UCSD-AML1 (cell line): ENCODE data around the gene ZNF385B.

Experiments
- DNase-seq: peaks from one replicate; lab custom pipeline; 2025; ENCODE audit not compliant: unreplicated experiment; lab: John Stamatoyannopoulos, UW

The ZNF385B gene

GRCh38 chr2:179454443-179455171 lies 406.8 kb downstream of the ZNF385B start:
- no peak for DNase-seq

- DNase-seq, result no peak
Observed at GRCh38 chr2:179449010-179449409, 412.4 kb downstream of the ZNF385B start.

- DNase-seq, result no peak
Observed at GRCh38 chr2:179447839-179448447, 413.5 kb downstream of the ZNF385B start.

GRCh38 chr2:179447421-179447820 lies 414.0 kb downstream of the ZNF385B start:
- DNase-seq, result no peak

GRCh38 chr2:179446476-179447141 lies 414.8 kb downstream of the ZNF385B start:
- no peak for DNase-seq

GRCh38 chr2:179444056-179444455 lies 417.4 kb downstream of the ZNF385B start:
- no peak for DNase-seq

GRCh38 chr2:179443180-179443579 lies 418.2 kb downstream of the ZNF385B start:
- DNase-seq, result no peak

- no peak for DNase-seq
Observed at GRCh38 chr2:179442206-179442605, 419.2 kb downstream of the ZNF385B start.

- DNase-seq, result no peak
Observed at GRCh38 chr2:179441551-179441950, 419.9 kb downstream of the ZNF385B start.

GRCh38 chr2:179440642-179441251 lies 420.7 kb downstream of the ZNF385B start:
- DNase-seq, result no peak

- DNase-seq, result no peak
Observed at GRCh38 chr2:179438654-179439053, 422.8 kb downstream of the ZNF385B start.

- no peak for DNase-seq
Observed at GRCh38 chr2:179437430-179437829, 424.0 kb downstream of the ZNF385B start.

- DNase-seq, result no peak
Observed at GRCh38 chr2:179435566-179435965, 425.8 kb downstream of the ZNF385B start.

- DNase-seq, result no peak
Observed at GRCh38 chr2:179435000-179435399, 426.4 kb downstream of the ZNF385B start.

- no peak for DNase-seq
Observed at GRCh38 chr2:179434357-179434756, 427.1 kb downstream of the ZNF385B start.

GRCh38 chr2:179432751-179433150 lies 428.7 kb downstream of the ZNF385B start:
- DNase-seq, result no peak

- no peak for DNase-seq
Observed at GRCh38 chr2:179429597-179429996, 431.8 kb downstream of the ZNF385B start.

- no peak for DNase-seq
Observed at GRCh38 chr2:179429060-179429471, 432.3 kb downstream of the ZNF385B start.

- DNase-seq, result no peak
Observed at GRCh38 chr2:179428649-179429048, 432.8 kb downstream of the ZNF385B start.

- DNase-seq, result no peak
Observed at GRCh38 chr2:179427065-179427464, 434.3 kb downstream of the ZNF385B start.

GRCh38 chr2:179424571-179424970 lies 436.8 kb downstream of the ZNF385B start:
- no peak for DNase-seq
